ENCODE measurements around the gene ROCK2.

DNA sequence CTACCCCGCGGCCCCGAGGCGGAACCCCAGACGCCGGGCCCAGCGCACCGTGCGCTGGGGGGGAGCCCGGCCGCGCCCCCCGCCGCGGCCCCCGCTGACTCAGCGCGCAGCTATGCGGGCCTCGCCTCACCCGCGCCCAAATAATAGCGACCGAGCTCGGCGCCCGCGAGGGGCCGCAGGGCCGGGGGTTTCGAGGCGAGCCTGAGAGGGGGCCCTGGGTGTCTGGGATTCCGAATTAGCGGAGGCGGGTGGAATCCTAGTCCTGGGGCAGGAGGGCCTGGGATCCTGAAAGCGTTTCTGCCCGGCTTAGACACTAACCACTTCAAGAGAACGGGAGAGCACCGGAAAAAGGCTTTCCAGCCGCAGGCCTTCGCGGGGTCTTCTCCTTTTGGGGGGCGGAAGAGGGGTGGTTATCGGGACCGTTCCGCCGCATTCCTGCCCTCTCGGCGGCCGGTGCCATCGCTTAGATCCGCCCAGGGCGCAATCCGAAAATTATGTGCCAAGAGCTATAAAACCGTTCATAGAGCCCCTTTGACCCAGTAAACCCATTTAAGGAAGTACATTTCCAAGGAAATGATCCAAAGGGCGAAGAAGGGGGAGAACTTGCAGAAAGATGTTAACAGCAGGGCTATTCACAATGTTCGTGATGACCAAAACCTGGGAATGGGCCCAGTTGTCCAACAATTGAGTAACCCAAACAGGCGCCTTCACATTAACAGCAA, 681 bp upstream of the ROCK2 start:
- TF ChIP-seq SP1 (IDR thresholded peaks at IDR 0.05) (no peak), SP1 (CRISPR knock-in tag; IDR thresholded peaks at IDR 0.05) (no peak), EZH2 (conservative IDR thresholded peaks at IDR 0.05; ENCODE audit: low read depth, low read length) (no peak)

Data from HepG2 (cell line).